WTC11 (cell line): Measurements from ENCODE around the gene IL37. TPM values are rescaled to one million over a fixed set of nuclear protein-coding genes. Genes with fewer than 3 reads are reported as not detected.

Experiments
- ATAC-seq: fragments of 200-7000 bp; cut with Tn5 transposase; 2 replicates; pipeline ENCODE4 v1.10.0; 2021; ENCODE audit warnings: mild to moderate bottlenecking, moderate library complexity
- CTCF ChIA-PET: fragments of 300-600 bp; sonication (Branson Sonifier 250); formaldehyde crosslinking; loops from one replicate; lab custom pipeline; 2021; ENCODE audit warnings: antibody characterized with exemption; lab: Charles Lee
- POLR2A ChIA-PET: fragments of 350-600 bp; sonication (Branson Sonifier 250); formaldehyde crosslinking; loops from one replicate; lab custom pipeline; 2021; ENCODE audit warnings: antibody characterized with exemption; lab: Charles Lee
- DNase-seq: peaks from one replicate; pipeline ENCODE4 v3.0.0; 2021; ENCODE audit warnings: low spot score
- H3K27ac Mint-ChIP-seq: 2 replicates; pipeline ENCODE4 v1.8.0; 2021; ENCODE audit warnings: mixed read lengths
- H3K27me3 Mint-ChIP-seq: 2 replicates; pipeline ENCODE4 v1.8.0; 2021; ENCODE audit warnings: low read depth, mild to moderate bottlenecking, moderate library complexity, mixed read lengths
- H3K36me3 Mint-ChIP-seq: 2 replicates; pipeline ENCODE4 v1.8.0; 2021; ENCODE audit warnings: mixed read lengths
- H3K4me1 Mint-ChIP-seq: 2 replicates; pipeline ENCODE4 v1.8.0; 2022; ENCODE audit warnings: mixed read lengths
- H3K4me3 Mint-ChIP-seq: 2 replicates; pipeline ENCODE4 v1.8.0; 2021; ENCODE audit warnings: mild to moderate bottlenecking, moderate library complexity, mixed read lengths
- H3K9me3 Mint-ChIP-seq: 2 replicates; pipeline ENCODE4 v1.8.0; 2021; ENCODE audit warnings: mixed read lengths
- EMX1 ChIP-seq: fragments of 250-450 bp; sonication (Bioruptor Pico); IDR thresholded peaks from 2 replicates; pipeline ENCODE4 v1.8.0; 2021; ENCODE audit warnings: mild to moderate bottlenecking
- ESRRA ChIP-seq: sonication (generic); formaldehyde crosslinking; IDR thresholded peaks from 2 replicates; pipeline ENCODE4 v1.8.1; 2022; ENCODE audit warnings: mild to moderate bottlenecking, missing genetic modification reagents, borderline replicate concordance
- FOXK1 ChIP-seq: sonication (generic); formaldehyde crosslinking; IDR thresholded peaks from 2 replicates; pipeline ENCODE4 v1.8.0; 2022; ENCODE audit warnings: mild to moderate bottlenecking, moderate library complexity, missing genetic modification reagents
- GRHL2 ChIP-seq: fragments of 250-450 bp; sonication (Bioruptor Pico); IDR thresholded peaks from 2 replicates; pipeline ENCODE4 v1.8.0; 2022; ENCODE audit warnings: mild to moderate bottlenecking, moderate library complexity; ENCODE audit not compliant: insufficient replicate concordance, severe bottlenecking
- KAT7 ChIP-seq: sonication (generic); formaldehyde crosslinking; IDR thresholded peaks from 2 replicates; pipeline ENCODE4 v1.8.1; 2023; ENCODE audit warnings: missing genetic modification reagents, mild to moderate bottlenecking, borderline replicate concordance
- MXD4 ChIP-seq: fragments of 250-450 bp; sonication (Bioruptor Pico); IDR thresholded peaks from 2 replicates; pipeline ENCODE4 v1.8.0; 2021; ENCODE audit warnings: mild to moderate bottlenecking, moderate library complexity, borderline replicate concordance
- OVOL2 ChIP-seq: fragments of 250-450 bp; sonication (Bioruptor Pico); IDR thresholded peaks from 2 replicates; pipeline ENCODE4 v1.9.0; 2021; ENCODE audit warnings: mild to moderate bottlenecking, borderline replicate concordance
- RORB ChIP-seq: fragments of 250-450 bp; sonication (Bioruptor Pico); IDR thresholded peaks from 2 replicates; pipeline ENCODE4 v1.9.0; 2021; ENCODE audit warnings: mild to moderate bottlenecking
- SMAD4 ChIP-seq: sonication (generic); formaldehyde crosslinking; IDR thresholded peaks from 2 replicates; pipeline ENCODE4 v1.8.0; 2022; ENCODE audit warnings: mild to moderate bottlenecking, missing genetic modification reagents
- SOX15 ChIP-seq: fragments of 250-450 bp; sonication (Bioruptor Pico); IDR thresholded peaks from 2 replicates; pipeline ENCODE4 v1.9.0; 2021; ENCODE audit warnings: mild to moderate bottlenecking
- ZBTB21 ChIP-seq: sonication (generic); formaldehyde crosslinking; IDR thresholded peaks from 2 replicates; pipeline ENCODE4 v1.8.1; 2023; ENCODE audit warnings: mild to moderate bottlenecking, missing genetic modification reagents, borderline replicate concordance
- ZNF423 ChIP-seq: fragments of 250-450 bp; sonication (Bioruptor Pico); IDR thresholded peaks from 2 replicates; pipeline ENCODE4 v2.1.2; 2022; ENCODE audit warnings: mild to moderate bottlenecking, moderate library complexity
- total RNA-seq: library from RNA; stranded (reverse); gene quantifications from 3 replicates; pipeline ENCODE4 v1.2.3, GENCODE V29; 2021
- TF ChIP-seq, protein P1 (sequence below): fragments of 200-600 bp; IDR thresholded peaks from 2 replicates; pipeline ENCODE4 v1.8.0; 2022; ENCODE audit warnings: antibody characterized with exemption
- TF ChIP-seq, protein P2 (sequence below): fragments of 250-450 bp; sonication (Bioruptor Pico); IDR thresholded peaks from 2 replicates; pipeline ENCODE4 v1.9.0; 2021; ENCODE audit warnings: mild to moderate bottlenecking, borderline replicate concordance
- TF ChIP-seq, protein P3 (sequence below): fragments of 250-450 bp; sonication (Bioruptor Pico); IDR thresholded peaks from 2 replicates; pipeline ENCODE4 v1.9.0; 2021; ENCODE audit warnings: moderate library complexity, mild to moderate bottlenecking, inconsistent platforms, borderline replicate concordance
- TF ChIP-seq, protein P4 (sequence below): fragments of 250-450 bp; sonication (Bioruptor Pico); IDR thresholded peaks from 2 replicates; pipeline ENCODE4 v1.8.0; 2021; ENCODE audit warnings: mild to moderate bottlenecking
- TF ChIP-seq, protein P5 (sequence below): sonication (generic); formaldehyde crosslinking; IDR thresholded peaks from 2 replicates; pipeline ENCODE4 v1.8.0; 2022; ENCODE audit warnings: missing genetic modification reagents
- TF ChIP-seq, protein P6 (sequence below): fragments of 250-450 bp; sonication (Bioruptor Pico); IDR thresholded peaks from 2 replicates; pipeline ENCODE4 v2.1.2; 2022; ENCODE audit warnings: mild to moderate bottlenecking, moderate library complexity

IL37 gene
- total RNA-seq, 1 experiment from 2014 or later, result 0.48 TPM

DNA sequence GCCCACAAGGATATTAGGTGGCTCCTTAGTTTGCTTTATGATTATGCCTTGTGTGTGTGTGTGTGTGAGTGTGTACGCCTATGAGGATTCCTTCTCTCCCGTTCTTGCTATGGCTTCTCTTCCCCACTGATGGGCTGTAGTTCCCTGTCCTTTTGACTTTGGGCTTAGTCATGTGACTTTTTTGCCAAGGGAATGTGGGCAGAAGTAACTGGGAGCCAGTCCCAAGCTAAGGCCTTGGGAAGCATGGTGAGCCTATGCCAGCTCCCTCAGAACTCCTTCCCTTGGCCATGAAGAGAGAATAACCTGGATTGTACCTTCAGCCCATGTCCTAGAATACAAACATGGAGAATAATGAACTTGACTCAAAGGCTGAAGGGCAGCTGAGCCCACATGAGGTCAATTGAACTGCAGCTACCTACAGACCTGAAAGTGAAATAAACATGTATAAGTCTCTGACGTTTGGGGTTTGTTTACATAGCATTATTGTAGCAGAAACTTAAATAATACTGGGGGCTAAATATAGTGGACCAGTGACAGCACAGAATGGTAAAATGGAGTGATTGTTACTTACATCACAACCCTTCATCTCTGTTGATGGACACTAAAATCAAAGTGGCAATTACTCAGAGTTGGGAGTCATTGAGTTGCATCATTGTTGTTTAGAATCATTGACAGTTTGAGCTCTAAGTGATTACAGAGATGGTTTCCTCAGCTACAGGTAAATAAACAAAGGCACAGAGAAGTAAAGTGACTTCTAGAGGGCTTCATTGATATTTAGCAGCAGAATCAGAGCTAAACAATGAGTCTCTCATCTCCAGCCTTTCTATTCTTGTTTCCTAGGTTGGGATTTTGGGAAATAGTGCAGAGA is 51.6 kb downstream of the IL37 start:
- POLR2A ChIA-PET, result no interaction called here
- ATAC-seq (no peak), DNase-seq (no peak)
- H3K27ac Mint-ChIP-seq, result no peak overlapping the region
- no peak for TF ChIP-seq EMX1 (CRISPR knock-in tag)
- TF ChIP-seq, protein P1, sequence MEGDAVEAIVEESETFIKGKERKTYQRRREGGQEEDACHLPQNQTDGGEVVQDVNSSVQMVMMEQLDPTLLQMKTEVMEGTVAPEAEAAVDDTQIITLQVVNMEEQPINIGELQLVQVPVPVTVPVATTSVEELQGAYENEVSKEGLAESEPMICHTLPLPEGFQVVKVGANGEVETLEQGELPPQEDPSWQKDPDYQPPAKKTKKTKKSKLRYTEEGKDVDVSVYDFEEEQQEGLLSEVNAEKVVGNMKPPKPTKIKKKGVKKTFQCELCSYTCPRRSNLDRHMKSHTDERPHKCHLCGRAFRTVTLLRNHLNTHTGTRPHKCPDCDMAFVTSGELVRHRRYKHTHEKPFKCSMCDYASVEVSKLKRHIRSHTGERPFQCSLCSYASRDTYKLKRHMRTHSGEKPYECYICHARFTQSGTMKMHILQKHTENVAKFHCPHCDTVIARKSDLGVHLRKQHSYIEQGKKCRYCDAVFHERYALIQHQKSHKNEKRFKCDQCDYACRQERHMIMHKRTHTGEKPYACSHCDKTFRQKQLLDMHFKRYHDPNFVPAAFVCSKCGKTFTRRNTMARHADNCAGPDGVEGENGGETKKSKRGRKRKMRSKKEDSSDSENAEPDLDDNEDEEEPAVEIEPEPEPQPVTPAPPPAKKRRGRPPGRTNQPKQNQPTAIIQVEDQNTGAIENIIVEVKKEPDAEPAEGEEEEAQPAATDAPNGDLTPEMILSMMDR, result no peak
- TF ChIP-seq SOX15, result no peak
- TF ChIP-seq, all 79 proteins: peak for 0
- Mint-ChIP-seq H3K9me3 (no peaks in the 10 kb centered on the region), H3K36me3 (no peaks in the 10 kb centered on the region), H3K4me3 (no peak overlapping the region), H3K27me3 (peaks cover 8% of the 10 kb centered on the region), H3K4me1 (peaks cover 8% of the 10 kb centered on the region; the same call in 1 of the 2 replicates)
- CTCF ChIA-PET, result interaction anchor here (10.4 kb wide), 1 partner anchor 21 kb away, joined by 141 read pairs; no protein-coding TSS in a partner anchor

DNA sequence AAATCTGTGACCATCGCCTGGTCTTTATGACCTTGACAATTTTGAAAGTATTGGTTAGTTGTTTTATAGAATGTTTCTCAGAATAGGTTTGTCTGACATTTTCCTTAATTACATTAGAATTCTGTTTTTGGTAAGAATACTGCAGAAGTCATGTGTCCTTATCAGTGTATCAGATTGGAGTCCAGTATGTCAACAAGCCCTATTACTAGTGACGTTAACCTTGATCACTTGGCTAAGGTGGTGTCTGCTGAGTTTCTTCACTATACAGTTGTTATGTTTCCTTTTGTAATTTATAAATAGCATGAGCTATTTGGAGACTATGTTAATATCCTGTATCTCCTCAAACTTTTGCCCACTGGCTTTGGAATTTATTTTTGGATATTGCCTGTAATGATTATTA is 56.1 kb downstream of the IL37 start:
- no peaks in the 10 kb centered on the region for H3K36me3 Mint-ChIP-seq
- no peaks in the 10 kb centered on the region for H3K4me1 Mint-ChIP-seq
- peaks cover 35% of the 10 kb centered on the region for H3K27me3 Mint-ChIP-seq
- H3K9me3 Mint-ChIP-seq, result no peaks in the 10 kb centered on the region
- no peak for TF ChIP-seq ZBTB21 (CRISPR knock-in tag)
- TF ChIP-seq, protein P2, sequence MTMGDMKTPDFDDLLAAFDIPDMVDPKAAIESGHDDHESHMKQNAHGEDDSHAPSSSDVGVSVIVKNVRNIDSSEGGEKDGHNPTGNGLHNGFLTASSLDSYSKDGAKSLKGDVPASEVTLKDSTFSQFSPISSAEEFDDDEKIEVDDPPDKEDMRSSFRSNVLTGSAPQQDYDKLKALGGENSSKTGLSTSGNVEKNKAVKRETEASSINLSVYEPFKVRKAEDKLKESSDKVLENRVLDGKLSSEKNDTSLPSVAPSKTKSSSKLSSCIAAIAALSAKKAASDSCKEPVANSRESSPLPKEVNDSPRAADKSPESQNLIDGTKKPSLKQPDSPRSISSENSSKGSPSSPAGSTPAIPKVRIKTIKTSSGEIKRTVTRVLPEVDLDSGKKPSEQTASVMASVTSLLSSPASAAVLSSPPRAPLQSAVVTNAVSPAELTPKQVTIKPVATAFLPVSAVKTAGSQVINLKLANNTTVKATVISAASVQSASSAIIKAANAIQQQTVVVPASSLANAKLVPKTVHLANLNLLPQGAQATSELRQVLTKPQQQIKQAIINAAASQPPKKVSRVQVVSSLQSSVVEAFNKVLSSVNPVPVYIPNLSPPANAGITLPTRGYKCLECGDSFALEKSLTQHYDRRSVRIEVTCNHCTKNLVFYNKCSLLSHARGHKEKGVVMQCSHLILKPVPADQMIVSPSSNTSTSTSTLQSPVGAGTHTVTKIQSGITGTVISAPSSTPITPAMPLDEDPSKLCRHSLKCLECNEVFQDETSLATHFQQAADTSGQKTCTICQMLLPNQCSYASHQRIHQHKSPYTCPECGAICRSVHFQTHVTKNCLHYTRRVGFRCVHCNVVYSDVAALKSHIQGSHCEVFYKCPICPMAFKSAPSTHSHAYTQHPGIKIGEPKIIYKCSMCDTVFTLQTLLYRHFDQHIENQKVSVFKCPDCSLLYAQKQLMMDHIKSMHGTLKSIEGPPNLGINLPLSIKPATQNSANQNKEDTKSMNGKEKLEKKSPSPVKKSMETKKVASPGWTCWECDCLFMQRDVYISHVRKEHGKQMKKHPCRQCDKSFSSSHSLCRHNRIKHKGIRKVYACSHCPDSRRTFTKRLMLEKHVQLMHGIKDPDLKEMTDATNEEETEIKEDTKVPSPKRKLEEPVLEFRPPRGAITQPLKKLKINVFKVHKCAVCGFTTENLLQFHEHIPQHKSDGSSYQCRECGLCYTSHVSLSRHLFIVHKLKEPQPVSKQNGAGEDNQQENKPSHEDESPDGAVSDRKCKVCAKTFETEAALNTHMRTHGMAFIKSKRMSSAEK (CRISPR knock-in tag), result no peak
- no peak for TF ChIP-seq ESRRA (CRISPR knock-in tag)
- TF ChIP-seq, protein P3, sequence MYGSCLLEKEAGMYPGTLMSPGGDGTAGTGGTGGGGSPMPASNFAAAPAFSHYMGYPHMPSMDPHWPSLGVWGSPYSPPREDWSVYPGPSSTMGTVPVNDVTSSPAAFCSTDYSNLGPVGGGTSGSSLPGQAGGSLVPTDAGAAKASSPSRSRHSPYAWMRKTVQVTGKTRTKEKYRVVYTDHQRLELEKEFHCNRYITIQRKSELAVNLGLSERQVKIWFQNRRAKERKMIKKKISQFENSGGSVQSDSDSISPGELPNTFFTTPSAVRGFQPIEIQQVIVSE, result no peak
- TF ChIP-seq ZNF423, result no peak
- TF ChIP-seq, protein P4, sequence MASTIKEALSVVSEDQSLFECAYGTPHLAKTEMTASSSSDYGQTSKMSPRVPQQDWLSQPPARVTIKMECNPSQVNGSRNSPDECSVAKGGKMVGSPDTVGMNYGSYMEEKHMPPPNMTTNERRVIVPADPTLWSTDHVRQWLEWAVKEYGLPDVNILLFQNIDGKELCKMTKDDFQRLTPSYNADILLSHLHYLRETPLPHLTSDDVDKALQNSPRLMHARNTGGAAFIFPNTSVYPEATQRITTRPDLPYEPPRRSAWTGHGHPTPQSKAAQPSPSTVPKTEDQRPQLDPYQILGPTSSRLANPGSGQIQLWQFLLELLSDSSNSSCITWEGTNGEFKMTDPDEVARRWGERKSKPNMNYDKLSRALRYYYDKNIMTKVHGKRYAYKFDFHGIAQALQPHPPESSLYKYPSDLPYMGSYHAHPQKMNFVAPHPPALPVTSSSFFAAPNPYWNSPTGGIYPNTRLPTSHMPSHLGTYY (CRISPR knock-in tag), result no peak
- no peak for TF ChIP-seq SMAD4 (CRISPR knock-in tag)
- TF ChIP-seq, protein P5, sequence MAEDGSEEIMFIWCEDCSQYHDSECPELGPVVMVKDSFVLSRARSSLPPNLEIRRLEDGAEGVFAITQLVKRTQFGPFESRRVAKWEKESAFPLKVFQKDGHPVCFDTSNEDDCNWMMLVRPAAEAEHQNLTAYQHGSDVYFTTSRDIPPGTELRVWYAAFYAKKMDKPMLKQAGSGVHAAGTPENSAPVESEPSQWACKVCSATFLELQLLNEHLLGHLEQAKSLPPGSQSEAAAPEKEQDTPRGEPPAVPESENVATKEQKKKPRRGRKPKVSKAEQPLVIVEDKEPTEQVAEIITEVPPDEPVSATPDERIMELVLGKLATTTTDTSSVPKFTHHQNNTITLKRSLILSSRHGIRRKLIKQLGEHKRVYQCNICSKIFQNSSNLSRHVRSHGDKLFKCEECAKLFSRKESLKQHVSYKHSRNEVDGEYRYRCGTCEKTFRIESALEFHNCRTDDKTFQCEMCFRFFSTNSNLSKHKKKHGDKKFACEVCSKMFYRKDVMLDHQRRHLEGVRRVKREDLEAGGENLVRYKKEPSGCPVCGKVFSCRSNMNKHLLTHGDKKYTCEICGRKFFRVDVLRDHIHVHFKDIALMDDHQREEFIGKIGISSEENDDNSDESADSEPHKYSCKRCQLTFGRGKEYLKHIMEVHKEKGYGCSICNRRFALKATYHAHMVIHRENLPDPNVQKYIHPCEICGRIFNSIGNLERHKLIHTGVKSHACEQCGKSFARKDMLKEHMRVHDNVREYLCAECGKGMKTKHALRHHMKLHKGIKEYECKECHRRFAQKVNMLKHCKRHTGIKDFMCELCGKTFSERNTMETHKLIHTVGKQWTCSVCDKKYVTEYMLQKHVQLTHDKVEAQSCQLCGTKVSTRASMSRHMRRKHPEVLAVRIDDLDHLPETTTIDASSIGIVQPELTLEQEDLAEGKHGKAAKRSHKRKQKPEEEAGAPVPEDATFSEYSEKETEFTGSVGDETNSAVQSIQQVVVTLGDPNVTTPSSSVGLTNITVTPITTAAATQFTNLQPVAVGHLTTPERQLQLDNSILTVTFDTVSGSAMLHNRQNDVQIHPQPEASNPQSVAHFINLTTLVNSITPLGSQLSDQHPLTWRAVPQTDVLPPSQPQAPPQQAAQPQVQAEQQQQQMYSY (CRISPR knock-in tag), result no peak
- TF ChIP-seq RORB (CRISPR knock-in tag), result no peak
- TF ChIP-seq FOXK1 (CRISPR knock-in tag), result no peak
- TF ChIP-seq OVOL2 (CRISPR knock-in tag), result no peak
- no peak for TF ChIP-seq KAT7
- TF ChIP-seq MXD4 (CRISPR knock-in tag), result no peak
- TF ChIP-seq, protein P1, result no peak
- TF ChIP-seq GRHL2 (CRISPR knock-in tag), result no peak
- TF ChIP-seq, protein P6, sequence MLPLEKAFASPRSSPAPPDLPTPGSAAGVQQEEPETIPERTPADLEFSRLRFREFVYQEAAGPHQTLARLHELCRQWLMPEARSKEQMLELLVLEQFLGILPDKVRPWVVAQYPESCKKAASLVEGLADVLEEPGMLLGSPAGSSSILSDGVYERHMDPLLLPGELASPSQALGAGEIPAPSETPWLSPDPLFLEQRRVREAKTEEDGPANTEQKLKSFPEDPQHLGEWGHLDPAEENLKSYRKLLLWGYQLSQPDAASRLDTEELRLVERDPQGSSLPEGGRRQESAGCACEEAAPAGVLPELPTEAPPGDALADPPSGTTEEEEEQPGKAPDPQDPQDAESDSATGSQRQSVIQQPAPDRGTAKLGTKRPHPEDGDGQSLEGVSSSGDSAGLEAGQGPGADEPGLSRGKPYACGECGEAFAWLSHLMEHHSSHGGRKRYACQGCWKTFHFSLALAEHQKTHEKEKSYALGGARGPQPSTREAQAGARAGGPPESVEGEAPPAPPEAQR (CRISPR knock-in tag), result no peak
- no peak for ATAC-seq
- H3K27ac Mint-ChIP-seq, result no peak overlapping the region
- CTCF ChIA-PET, result no interaction called here
- no peak overlapping the region for H3K4me3 Mint-ChIP-seq
- POLR2A ChIA-PET, result no interaction called here
- no peak for DNase-seq
